ENCODE measurements around the gene UBA1. TPM values are rescaled to one million over a fixed set of nuclear protein-coding genes. Genes with fewer than 3 reads are reported as not detected.

UBA1 gene
- total RNA-seq, 1 experiment from 2014 or later: 337 TPM

- no peak for DNase-seq (ENCODE audit: low spot score)
Measured at GRCh38 chrX:47187106-47187677, 6.4 kb upstream of the UBA1 start.

DNA sequence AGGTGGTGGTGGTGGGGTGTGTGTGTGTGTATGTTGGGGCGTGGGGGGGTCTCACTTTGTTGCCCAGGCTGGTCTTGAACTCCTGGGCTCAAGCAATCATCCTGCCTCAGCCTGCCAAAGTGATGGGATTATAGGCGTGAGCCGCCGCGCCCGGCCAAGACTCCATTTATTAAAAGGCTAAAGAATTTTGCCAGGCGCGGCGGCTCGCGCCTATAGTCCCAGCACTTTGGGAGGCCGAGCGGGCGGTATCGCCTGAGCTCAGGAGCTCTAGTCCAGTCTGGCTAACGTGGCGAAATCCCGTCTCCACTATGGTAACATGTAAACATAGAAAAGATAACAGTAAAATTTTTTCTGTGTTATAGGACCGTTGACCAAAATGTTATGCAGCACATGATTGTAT is 3.7 kb upstream of the UBA1 start:
- no peak for DNase-seq (ENCODE audit: low spot score)

DNA sequence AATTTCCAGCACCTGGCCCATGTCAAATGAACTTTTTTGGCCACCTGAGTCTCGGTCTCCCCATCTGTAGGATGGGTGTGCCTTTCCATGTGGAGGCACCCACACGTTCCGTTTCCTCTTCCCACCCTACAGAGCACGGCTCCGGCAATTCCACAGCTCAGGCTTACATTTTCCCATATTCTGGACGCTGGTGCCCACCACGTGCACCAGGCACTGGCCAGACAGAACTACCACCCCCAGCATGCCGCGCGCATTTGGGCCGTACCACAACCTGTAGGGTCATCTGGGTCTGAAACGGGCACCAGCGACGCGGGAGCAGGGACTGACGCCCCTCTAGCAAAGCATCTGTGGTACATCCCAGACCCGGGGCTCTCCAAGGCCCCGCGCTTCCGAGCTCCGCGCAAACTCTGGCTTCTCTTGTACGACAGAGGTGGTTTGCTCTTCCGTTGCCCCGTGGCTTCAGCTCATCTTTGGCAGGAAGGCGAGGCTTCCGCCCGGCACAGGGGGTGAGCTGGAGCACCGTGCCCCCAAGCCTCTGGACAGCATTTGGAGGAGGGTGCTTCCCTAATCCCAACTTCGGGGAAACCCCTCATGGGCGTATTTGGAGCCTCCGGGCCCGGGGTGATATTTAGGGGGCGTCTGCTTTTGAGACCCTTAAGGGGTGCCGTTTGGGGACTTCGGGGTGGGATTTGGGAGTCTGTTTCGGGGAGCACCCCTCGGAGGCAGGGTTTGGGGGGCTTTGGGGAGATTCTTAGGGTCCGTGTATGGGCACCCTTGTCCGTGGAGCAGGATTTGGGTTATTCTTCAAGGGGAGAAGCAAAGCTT is 3.0 kb upstream of the UBA1 start:
- DNase-seq (ENCODE audit: low spot score): peak; percentile 91

GRCh38 chrX:47191331-47191730 is 2.3 kb upstream of the UBA1 start:
- DNase-seq (ENCODE audit: low spot score): peak; percentile 56

- no peak for DNase-seq (ENCODE audit: low spot score)
Measured at GRCh38 chrX:47191806-47192401, 1.7 kb upstream of the UBA1 start.

DNA sequence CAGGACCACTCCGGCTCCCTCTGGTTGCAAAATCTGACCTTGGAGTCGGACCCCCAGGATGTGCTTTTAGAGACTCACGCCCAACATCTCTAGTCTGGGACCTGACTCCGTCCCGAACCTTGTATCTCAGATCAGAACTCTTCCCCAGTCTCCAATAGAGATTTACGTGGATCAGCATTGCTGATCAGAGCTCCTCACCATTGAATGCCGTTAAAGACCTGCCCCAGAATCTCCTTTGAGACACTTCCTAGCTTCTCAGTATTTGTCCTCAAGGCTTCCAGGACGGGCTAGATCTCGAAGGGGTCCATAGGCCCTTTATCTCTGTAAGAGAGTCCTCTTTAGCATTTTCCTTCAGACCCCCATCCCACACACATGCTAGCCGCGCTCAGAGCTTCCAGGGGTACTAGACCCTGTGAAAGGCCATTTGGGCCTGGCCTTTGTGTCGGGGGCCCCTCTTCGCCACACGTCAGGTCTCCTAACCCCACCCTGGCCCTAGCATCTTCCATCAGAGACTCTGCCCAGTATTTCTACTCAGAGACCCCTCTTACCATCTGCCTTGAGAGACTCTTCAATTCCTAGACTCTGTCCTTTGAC is 662 bp downstream of the UBA1 start:
- peak; percentile 46 for DNase-seq (ENCODE audit: low spot score)

DNA sequence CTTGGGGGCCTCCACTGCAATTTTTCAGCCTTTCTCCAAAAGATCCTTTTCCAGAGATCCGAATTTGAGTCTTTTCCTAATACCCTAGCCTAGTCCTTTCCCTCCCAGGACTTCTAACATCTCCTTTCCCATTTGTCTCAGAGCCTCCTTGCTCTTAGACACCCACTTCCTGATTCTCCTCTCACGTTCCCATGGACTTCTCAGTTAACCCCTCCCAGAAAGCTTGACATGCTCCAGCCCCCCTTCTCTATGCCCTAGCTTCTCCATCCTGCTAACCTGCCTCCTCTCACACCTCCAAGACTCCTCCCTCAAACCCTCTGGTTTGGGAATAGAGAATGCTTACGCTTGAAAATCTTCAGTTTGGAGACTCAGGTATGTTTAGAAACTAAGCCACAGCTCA is 2.5 kb downstream of the UBA1 start:
- no peak for DNase-seq (ENCODE audit: low spot score)

DNA sequence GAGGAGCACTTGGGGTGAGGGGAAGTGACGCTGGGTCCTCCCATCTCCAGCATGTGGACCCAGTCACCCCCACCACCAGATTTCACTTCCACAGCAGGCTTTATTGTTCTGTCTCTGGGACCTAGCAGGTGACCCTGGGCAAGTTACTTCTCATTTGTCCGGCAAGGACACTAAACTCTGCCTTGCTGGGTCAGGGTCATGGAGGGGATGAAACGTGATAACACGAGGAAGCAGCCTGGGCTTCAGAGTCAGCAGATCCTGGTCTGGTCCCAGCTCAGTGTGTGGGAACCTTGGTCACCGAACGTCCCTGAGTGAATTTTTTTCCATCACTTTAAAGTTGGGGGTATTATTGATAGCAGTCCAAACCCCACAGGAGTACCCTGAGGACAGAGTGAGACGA is 3.9 kb downstream of the UBA1 start:
- no peak for DNase-seq (ENCODE audit: low spot score)

DNA sequence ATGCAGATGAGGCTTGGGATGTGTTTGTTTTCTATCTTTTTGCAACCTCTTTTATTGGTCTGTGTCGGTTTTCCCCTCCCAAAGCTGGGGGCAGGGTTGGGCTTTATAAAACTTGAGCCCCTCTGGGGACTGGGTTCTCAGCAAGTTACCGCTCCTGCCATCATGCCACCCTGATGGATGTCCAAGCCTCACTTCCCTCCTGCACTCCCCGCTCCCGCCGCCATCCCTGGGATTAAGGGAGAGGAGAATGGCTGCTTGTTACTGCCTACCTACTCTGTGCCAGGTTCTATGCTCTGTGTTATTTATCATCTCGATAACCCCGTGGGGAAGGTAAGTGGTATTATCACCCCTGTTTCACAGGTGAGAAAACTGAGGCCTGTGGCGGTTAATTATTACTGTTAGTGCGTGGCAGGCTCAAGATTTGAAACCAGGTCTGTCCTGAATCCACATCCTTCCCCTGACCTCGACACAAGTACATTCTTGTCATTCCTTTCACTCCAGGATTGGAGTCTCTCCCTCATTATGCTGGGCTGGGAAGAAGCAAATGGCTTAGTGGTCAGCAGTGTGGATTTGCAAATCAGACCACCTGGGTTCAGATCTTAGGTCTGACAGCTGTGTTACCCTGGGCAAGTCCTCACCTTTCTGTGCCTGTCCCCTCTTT is 4.5 kb downstream of the UBA1 start:
- DNase-seq (ENCODE audit: low spot score): no peak

GRCh38 chrX:47198687-47199080 is 5.1 kb downstream of the UBA1 start:
- DNase-seq (ENCODE audit: low spot score): no peak

DNA sequence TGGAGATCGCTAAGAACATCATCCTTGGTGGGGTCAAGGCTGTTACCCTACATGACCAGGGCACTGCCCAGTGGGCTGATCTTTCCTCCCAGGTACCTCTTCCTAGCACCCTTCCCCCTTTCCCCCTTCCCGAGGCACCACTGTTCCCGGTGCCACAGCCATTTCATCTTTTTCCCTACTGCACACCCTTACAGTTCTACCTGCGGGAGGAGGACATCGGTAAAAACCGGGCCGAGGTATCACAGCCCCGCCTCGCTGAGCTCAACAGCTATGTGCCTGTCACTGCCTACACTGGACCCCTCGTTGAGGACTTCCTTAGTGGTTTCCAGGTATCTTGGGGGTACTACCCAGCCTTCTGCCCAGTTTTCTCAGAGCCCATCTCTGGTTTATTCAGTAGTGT is 5.7 kb downstream of the UBA1 start:
- no peak for DNase-seq (ENCODE audit: low spot score)

DNA sequence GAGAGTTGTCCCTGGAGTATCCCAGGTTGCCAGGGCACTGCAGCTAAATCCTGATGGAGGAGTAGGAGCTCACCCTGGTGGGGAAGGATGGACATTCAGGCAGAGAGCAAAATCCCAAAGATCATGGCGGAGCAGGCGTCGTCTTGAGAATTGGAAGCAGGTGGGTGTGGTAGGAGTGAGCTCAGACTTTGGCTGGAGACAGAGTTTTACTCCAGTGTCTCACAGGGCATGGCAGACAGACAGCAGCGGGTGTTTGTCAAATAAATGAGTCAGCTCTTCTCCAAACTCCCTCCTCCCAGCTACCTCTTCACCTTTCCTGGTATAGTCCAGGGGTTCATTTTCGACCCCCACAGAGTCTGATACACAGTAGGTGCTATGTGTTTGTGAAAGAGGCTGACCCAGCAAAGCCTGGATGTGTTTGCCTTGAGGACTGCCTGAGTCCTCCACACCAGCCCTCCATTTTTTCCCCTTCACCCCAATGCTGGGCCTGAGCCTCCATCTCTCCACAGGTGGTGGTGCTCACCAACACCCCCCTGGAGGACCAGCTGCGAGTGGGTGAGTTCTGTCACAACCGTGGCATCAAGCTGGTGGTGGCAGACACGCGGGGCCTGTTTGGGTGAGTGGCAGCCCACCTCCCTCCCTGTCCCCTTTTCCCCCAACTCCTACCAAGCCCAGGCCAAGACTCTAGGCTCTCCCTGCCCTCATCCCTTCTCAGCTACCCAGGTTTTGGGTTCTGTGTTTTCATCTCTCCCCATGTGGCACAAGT is 6.9 kb downstream of the UBA1 start:
- no peak for DNase-seq (ENCODE audit: low spot score)

GRCh38 chrX:47201345-47201944 is 7.8 kb downstream of the UBA1 start:
- DNase-seq (ENCODE audit: low spot score): no peak

DNA sequence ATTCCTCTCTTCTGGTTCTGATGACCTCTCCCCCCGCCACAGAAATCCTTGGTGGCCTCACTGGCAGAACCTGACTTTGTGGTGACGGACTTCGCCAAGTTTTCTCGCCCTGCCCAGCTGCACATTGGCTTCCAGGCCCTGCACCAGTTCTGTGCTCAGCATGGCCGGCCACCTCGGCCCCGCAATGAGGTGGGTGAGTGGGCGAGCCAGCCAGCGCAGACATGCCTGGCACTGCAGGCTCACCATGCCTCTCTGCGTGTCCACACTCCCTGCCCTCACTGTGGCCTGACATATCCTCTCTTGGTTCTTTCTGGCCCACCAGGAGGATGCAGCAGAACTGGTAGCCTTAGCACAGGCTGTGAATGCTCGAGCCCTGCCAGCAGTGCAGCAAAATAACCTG is 8.7 kb downstream of the UBA1 start:
- DNase-seq (ENCODE audit: low spot score): no peak

- no peak for DNase-seq (ENCODE audit: low spot score)
Measured at GRCh38 chrX:47202877-47203276, 9.2 kb downstream of the UBA1 start.

DNA sequence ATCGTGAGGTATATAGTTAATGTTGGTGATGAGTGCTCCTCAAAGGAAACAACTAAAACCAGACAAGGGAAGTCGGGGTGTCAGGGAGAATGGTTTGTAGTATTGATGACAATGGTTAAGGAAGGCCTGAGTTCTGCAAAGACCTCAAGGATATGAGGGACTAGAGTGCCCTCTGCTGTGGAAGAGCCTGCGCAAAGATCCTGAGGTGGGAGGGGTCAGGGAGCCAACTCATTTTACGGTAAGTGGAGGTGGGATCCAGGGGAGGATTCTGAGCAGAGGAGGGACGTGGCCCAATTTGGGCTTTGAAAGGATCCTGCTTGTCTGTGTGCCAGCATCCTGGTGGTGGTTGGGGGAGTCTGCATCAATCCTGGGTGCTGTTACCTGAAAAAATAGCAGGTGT is 11.3 kb downstream of the UBA1 start:
- DNase-seq (ENCODE audit: low spot score): no peak

DNA sequence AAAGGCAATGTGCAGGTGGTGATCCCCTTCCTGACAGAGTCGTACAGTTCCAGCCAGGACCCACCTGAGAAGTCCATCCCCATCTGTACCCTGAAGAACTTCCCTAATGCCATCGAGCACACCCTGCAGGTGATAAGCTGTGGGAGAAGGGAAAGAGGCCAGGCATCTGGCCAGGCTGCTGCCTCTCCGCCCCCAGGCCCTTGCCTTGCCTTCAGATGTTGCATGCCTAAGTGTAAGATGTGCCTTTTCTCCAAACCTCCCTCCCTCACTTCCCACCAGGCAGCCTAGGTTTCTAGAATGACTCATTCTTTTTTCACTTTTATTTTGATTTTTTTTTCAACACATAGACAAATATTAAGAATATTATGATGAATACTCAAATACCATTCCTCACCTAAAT is 12.7 kb downstream of the UBA1 start:
- no peak for DNase-seq (ENCODE audit: low spot score)

GRCh38 chrX:47208108-47208507 is 14.5 kb downstream of the UBA1 start:
- DNase-seq (ENCODE audit: low spot score): no peak

GRCh38 chrX:47209508-47210238 is 16.0 kb downstream of the UBA1 start:
- DNase-seq (ENCODE audit: low spot score): no peak
